Mesenchymal stem cell (in vitro differentiated cells and primary cell): Measurements from ENCODE around the gene VIT.

Experiments used
- DNase-seq: peaks from one replicate; pipeline ENCODE4 v3.0.0-alpha.2; 2013
- H2AFZ ChIP-seq: one replicate; pipeline ENCODE4 v1.6.1; 2013; ENCODE audit warnings: low read depth, mild to moderate bottlenecking, control low read depth, inconsistent platforms, low read length, moderate library complexity
- H2AK5ac ChIP-seq: 2 replicates; pipeline ENCODE4 v1.6.1; 2013; ENCODE audit warnings: low read length, moderate library complexity, mild to moderate bottlenecking, inconsistent platforms; ENCODE audit not compliant: severe bottlenecking
- H2BK120ac ChIP-seq: one replicate; pipeline ENCODE4 v1.6.1; 2013; ENCODE audit warnings: low read depth, mild to moderate bottlenecking, inconsistent platforms, low read length, moderate library complexity
- H2BK12ac ChIP-seq, 2 experiments: one replicate each; pipeline ENCODE4 v1.6.1; 2013; ENCODE audit warnings: inconsistent platforms in 2 of 2, low read length in 2 of 2, mild to moderate bottlenecking in 2 of 2, moderate library complexity in 2 of 2, control low read depth in 1 of 2
- H2BK15ac ChIP-seq: one replicate; pipeline ENCODE4 v1.6.1; 2013; ENCODE audit warnings: mild to moderate bottlenecking, low read depth, inconsistent platforms; ENCODE audit not compliant: poor library complexity, severe bottlenecking
- H2BK5ac ChIP-seq: 2 replicates; pipeline ENCODE4 v1.6.1; 2013; ENCODE audit warnings: low read depth, mild to moderate bottlenecking, low read length, control low read depth, inconsistent platforms; ENCODE audit not compliant: poor library complexity, severe bottlenecking
- H3K14ac ChIP-seq, 2 experiments: one replicate each; pipeline ENCODE4 v1.6.1; 2013; ENCODE audit warnings: inconsistent platforms in 2 of 2, low read length in 2 of 2, control low read depth in 1 of 2, mild to moderate bottlenecking in 1 of 2, moderate library complexity in 1 of 2
- H3K18ac ChIP-seq, 2 experiments: one replicate each; pipeline ENCODE4 v1.6.1; 2013; ENCODE audit warnings: inconsistent platforms in 2 of 2, low read length in 2 of 2, control low read depth in 1 of 2, low read depth in 1 of 2, mild to moderate bottlenecking in 1 of 2
- H3K23ac ChIP-seq, 2 experiments: one replicate each; pipeline ENCODE4 v1.6.1; 2013; ENCODE audit warnings: inconsistent platforms in 2 of 2, low read length in 2 of 2, mild to moderate bottlenecking in 2 of 2, moderate library complexity in 2 of 2, control low read depth in 1 of 2
- H3K27ac ChIP-seq: 2 replicates; pipeline ENCODE4 v1.5.1; 2013; ENCODE audit warnings: mild to moderate bottlenecking, moderate library complexity, low read length, control low read depth, inconsistent platforms; ENCODE audit not compliant: poor library complexity, severe bottlenecking
- H3K27me3 ChIP-seq, 2 experiments: 2 replicates each; pipeline versions ENCODE4 v1.6.1 to v1.7.0; 2013; ENCODE audit warnings: low read length in 2 of 2, mild to moderate bottlenecking in 2 of 2, moderate library complexity in 2 of 2, control low read depth in 1 of 2, inconsistent platforms in 1 of 2; ENCODE audit not compliant: control insufficient read depth in 1 of 2, insufficient read depth in 1 of 2
- H3K36me3 ChIP-seq, 2 experiments: 2 replicates each; pipeline versions ENCODE4 v1.6.1 to v1.7.0; 2013; ENCODE audit warnings: low read length in 2 of 2, control low read depth in 1 of 2, inconsistent platforms in 1 of 2, low read depth in 1 of 2, mild to moderate bottlenecking in 1 of 2; ENCODE audit not compliant: insufficient read depth in 2 of 2, control insufficient read depth in 1 of 2
- H3K4ac ChIP-seq, 2 experiments: one replicate each; pipeline ENCODE4 v1.6.1; 2013; ENCODE audit warnings: inconsistent platforms in 2 of 2, low read length in 2 of 2, mild to moderate bottlenecking in 2 of 2, moderate library complexity in 2 of 2, control low read depth in 1 of 2, low read depth in 1 of 2
- H3K4me1 ChIP-seq: 2 replicates; pipeline ENCODE4 v1.6.1; 2013; ENCODE audit warnings: low read depth, low read length, control low read depth; ENCODE audit not compliant: control insufficient read depth, insufficient read depth
- H3K4me2 ChIP-seq: 2 replicates; pipeline ENCODE4 v1.6.1; 2013; ENCODE audit warnings: low read length, mild to moderate bottlenecking, inconsistent platforms; ENCODE audit not compliant: poor library complexity, severe bottlenecking
- H3K4me3 ChIP-seq, 2 experiments: 2 replicates each; pipeline versions ENCODE4 v1.5.1 to v1.7.0; 2013; ENCODE audit warnings: low read length in 2 of 2, mild to moderate bottlenecking in 2 of 2, control low read depth in 1 of 2, low read depth in 1 of 2; ENCODE audit not compliant: insufficient read depth in 1 of 2
- H3K79me1 ChIP-seq: replicated peaks from 2 replicates; pipeline ENCODE4 v1.6.1; 2013; ENCODE audit warnings: mild to moderate bottlenecking, control low read depth, low read length, inconsistent platforms; ENCODE audit not compliant: poor library complexity, severe bottlenecking
- H3K9ac ChIP-seq: 2 replicates; pipeline ENCODE4 v1.7.0; 2013; ENCODE audit warnings: mild to moderate bottlenecking, low read length, moderate library complexity
- H3K9me3 ChIP-seq: 2 replicates; pipeline ENCODE4 v1.7.0; 2013; ENCODE audit warnings: mild to moderate bottlenecking, low read length; ENCODE audit not compliant: control insufficient read depth
- H4K8ac ChIP-seq: one replicate; pipeline ENCODE4 v1.6.1; 2013; ENCODE audit warnings: inconsistent platforms, mild to moderate bottlenecking, low read length, moderate library complexity
- H4K91ac ChIP-seq: one replicate; pipeline ENCODE4 v1.6.1; 2013; ENCODE audit warnings: mild to moderate bottlenecking, low read length, inconsistent platforms
- WGBS: methylation state at CpG from one replicate; pipeline ENCODE4 v1.1.7; 2013; ENCODE audit warnings: mixed read lengths; 5-methylcytosine and 5-hydroxymethylcytosine counted together

VIT gene

GRCh38 chr2:36801088-36801487 lies 104.6 kb downstream of the VIT start:
- no peak overlapping the region for H3K4me2 ChIP-seq
- H2BK120ac ChIP-seq = no peak overlapping the region
- H2BK5ac ChIP-seq = no peak overlapping the region
- H3K79me1 ChIP-seq = no peaks in the 10 kb centered on the region
- no peak overlapping the region for H2AK5ac ChIP-seq
- H2AFZ ChIP-seq = no peak overlapping the region
- no peak overlapping the region for H3K14ac ChIP-seq
- H3K27ac ChIP-seq = no peak overlapping the region
- H3K4me3 ChIP-seq = no peak overlapping the region
- H3K4ac ChIP-seq = no peak overlapping the region
- no peak overlapping the region for H2BK15ac ChIP-seq
- 97% methylated on average over 4 of the region's 6 CpGs for WGBS
- no peak overlapping the region for H4K8ac ChIP-seq
- H3K4me1 ChIP-seq = no peaks in the 10 kb centered on the region
- no peak overlapping the region for H4K91ac ChIP-seq
- no peaks in the 10 kb centered on the region for H3K9me3 ChIP-seq
- no peak overlapping the region for H3K9ac ChIP-seq
- H3K23ac ChIP-seq = no peak overlapping the region
- no peak overlapping the region for H2BK12ac ChIP-seq
- H3K36me3 ChIP-seq = no peaks in the 10 kb centered on the region
- H3K27me3 ChIP-seq = peaks cover 0 to 5% of the 10 kb centered on the region in 2 experiments
- H3K18ac ChIP-seq = no peak overlapping the region
- DNase-seq = no peak

DNA sequence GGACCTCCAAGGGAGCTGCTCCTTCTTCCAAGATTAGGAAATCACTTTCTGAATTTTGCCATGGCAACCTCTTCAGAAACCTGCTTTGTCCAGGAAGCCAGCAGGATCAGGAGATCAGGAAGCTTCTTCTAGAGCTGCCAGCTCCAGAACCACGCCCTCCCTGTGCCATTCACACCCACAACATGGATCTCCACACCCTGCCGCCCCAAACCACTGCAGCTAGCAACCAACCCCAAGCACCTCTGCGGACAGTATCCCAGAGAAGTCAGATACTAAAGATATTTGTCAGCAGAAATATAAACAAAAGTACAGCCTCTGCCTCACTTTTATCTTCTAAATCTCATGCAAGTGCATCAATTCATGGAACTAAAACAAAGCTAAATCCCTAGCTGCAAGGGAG lies 106.4 kb downstream of the VIT start:
- Histone ChIP-seq H3K14ac (no peak overlapping the region), H4K8ac (no peak overlapping the region), H2BK5ac (no peak overlapping the region), H3K36me3 (no peaks in the 10 kb centered on the region), H3K4me1 (no peaks in the 10 kb centered on the region), H3K79me1 (no peaks in the 10 kb centered on the region), H3K9ac (no peak overlapping the region), H3K23ac (no peak overlapping the region), H3K18ac (no peak overlapping the region), H3K27me3 (peaks cover 0 to 5% of the 10 kb centered on the region in 2 experiments), H2BK120ac (no peak overlapping the region), H4K91ac (no peak overlapping the region), H3K9me3 (no peaks in the 10 kb centered on the region), H3K4ac (no peak overlapping the region), H2BK15ac (no peak overlapping the region), H3K4me2 (no peak overlapping the region), H3K4me3 (no peak overlapping the region), H2AK5ac (no peak overlapping the region), H2AFZ (no peak overlapping the region), H2BK12ac (no peak overlapping the region), H3K27ac (no peak overlapping the region)
- DNase-seq = no peak
- 78% methylated on average over 3 of the region's 3 CpGs for WGBS

DNA sequence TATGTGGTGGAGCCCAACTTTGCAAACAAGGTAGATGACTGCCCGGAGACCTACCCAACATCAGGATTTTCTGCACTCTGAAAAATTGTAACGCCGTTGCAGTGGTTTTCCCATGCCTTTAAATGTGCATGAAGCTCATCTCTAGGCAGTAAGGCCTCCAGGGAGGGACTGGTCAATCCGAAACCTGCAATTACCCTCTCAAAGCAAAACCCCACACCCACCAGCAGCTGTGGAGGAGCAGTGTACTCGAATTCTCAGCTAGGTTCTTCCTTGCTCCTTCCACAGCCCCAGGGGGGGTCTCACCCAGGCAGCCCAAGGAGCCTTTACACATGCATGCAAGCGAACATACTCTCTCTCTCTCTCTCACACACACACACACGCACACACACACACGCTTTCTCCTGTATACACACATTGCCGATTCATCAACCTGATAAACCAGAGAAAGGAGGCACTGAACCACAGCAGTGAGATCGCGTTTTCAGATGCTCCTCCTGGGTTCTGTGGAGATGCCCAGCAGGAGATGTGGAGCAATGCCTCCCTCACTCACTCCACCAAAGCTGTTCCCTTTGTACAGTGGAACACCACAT lies 109.2 kb downstream of the VIT start:
- no peak overlapping the region for H3K4ac ChIP-seq
- no peak overlapping the region for H3K4me3 ChIP-seq
- H4K91ac ChIP-seq = no peak overlapping the region
- H2BK15ac ChIP-seq = no peak overlapping the region
- no peak overlapping the region for H2BK5ac ChIP-seq
- H3K14ac ChIP-seq = no peak overlapping the region
- H3K9ac ChIP-seq = no peak overlapping the region
- no peak overlapping the region for H2BK12ac ChIP-seq
- H3K27ac ChIP-seq = no peak overlapping the region
- peaks cover 2% of the 10 kb centered on the region for H3K4me1 ChIP-seq
- no peaks in the 10 kb centered on the region for H3K79me1 ChIP-seq
- H3K27me3 ChIP-seq = peaks cover 0 to 5% of the 10 kb centered on the region in 2 experiments
- no peak overlapping the region for H4K8ac ChIP-seq
- 93% methylated on average over 11 of the region's 11 CpGs for WGBS
- no peak overlapping the region for H3K4me2 ChIP-seq
- no peak overlapping the region for H2AFZ ChIP-seq
- no peaks in the 10 kb centered on the region for H3K9me3 ChIP-seq
- no peaks in the 10 kb centered on the region for H3K36me3 ChIP-seq
- H2AK5ac ChIP-seq = no peak overlapping the region
- H3K18ac ChIP-seq = no peak overlapping the region
- H3K23ac ChIP-seq = no peak overlapping the region
- no peak for DNase-seq
- no peak overlapping the region for H2BK120ac ChIP-seq

DNA sequence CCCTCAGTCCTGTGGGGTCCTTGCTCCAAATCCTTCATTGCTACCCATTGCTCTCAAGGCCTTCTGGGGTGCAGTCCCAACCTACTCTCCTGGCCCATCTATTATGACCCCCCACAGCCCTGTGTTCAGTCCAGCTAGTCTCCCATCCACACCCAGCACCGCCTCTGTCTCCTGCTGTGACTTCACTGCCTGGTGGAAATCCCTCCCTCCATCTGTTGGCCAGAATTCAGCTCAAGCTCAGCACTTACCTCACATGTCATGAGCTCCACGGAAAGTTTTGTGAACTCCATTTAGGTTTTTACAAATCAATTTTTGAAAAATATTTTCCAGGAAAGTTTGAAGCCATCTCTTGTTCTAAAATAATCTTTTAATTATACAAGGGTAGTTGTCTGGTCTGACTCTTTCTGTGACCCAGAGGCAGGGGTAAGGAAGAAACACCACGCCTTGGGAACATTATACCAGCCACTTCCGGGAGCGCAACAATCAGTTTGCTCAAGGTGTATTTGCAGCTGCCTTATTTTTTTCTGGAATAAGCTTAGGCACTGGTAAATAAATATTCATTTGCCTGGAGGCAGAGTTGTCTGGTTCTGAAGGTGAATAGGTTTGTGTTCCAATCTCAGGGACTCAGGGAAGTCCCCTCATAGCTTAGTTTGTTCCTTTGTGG lies 110.8 kb downstream of the VIT start:
- Histone ChIP-seq H3K18ac (no peak overlapping the region), H3K4me1 (peaks cover 2% of the 10 kb centered on the region), H2BK12ac (no peak overlapping the region), H3K4ac (no peak overlapping the region), H3K9me3 (no peaks in the 10 kb centered on the region), H3K4me2 (no peak overlapping the region), H3K27ac (no peak overlapping the region), H3K27me3 (no peaks in the 10 kb centered on the region), H3K9ac (no peak overlapping the region), H4K91ac (no peak overlapping the region), H3K36me3 (no peaks in the 10 kb centered on the region), H3K23ac (no peak overlapping the region), H2BK5ac (no peak overlapping the region), H3K79me1 (no peaks in the 10 kb centered on the region), H2AFZ (no peak overlapping the region), H2BK15ac (no peak overlapping the region), H3K14ac (no peak overlapping the region), H4K8ac (no peak overlapping the region), H3K4me3 (no peak overlapping the region), H2AK5ac (no peak overlapping the region), H2BK120ac (no peak overlapping the region)
- DNase-seq = no peak
- 89% methylated on average over 4 of the region's 5 CpGs for WGBS
